ENCODE measurements around the gene MAGI2. TPM values are rescaled to one million over a fixed set of nuclear protein-coding genes. Genes with fewer than 3 reads are reported as not detected.

Gene MAGI2
- polyA plus RNA-seq, 3 donors: 0.03 to 0.11 TPM; not detected in 1

GRCh38 chr7:78690174-78690573, 763.3 kb downstream of the MAGI2 start:
- peaks cover 1 to 7% (median 4%) of the 10 kb centered on the region in 3 donors for H3K27me3 Mint-ChIP-seq (ENCODE audit: low read depth in 3 of 3)

GRCh38 chr7:78688376-78688775, 765.1 kb downstream of the MAGI2 start:
- Histone ChIP-seq H3K4me3 (replicated peaks in 1 of 3; ENCODE audit: low read depth in 2 of 3, low read length in 3 of 3) (no peak overlapping the region), H3K27me3 (ENCODE audit: control insufficient read depth in 2 of 2, insufficient read depth in 2 of 2, low read length in 2 of 2) (no peaks in the 10 kb centered on the region), H3K36me3 (replicated peaks in 1 of 2; ENCODE audit: control insufficient read depth in 1 of 2, insufficient read depth in 2 of 2, low read length in 2 of 2) (no peaks in the 10 kb centered on the region), H3K27ac (ENCODE audit: low read depth in 1 of 2, low read length in 2 of 2) (no peak overlapping the region), H3K4me2 (replicated peaks; ENCODE audit: extremely low read depth, low read length, poor library complexity, severe bottlenecking) (no peak overlapping the region), H3K79me2 (ENCODE audit: insufficient read depth, low read length) (no peaks in the 10 kb centered on the region), H3K9me3 (replicated peaks in 1 of 2; ENCODE audit: control insufficient read depth in 1 of 2, insufficient read depth in 1 of 2, low read length in 2 of 2) (no peaks in the 10 kb centered on the region), H4K20me1 (ENCODE audit: insufficient read depth, low read length) (no peaks in the 10 kb centered on the region), H3K4me1 (ENCODE audit: control insufficient read depth in 1 of 2, insufficient read depth in 2 of 2, low read length in 2 of 2) (no peaks in the 10 kb centered on the region), H3K9ac (ENCODE audit: insufficient read depth, low read length, poor library complexity, severe bottlenecking) (no peak overlapping the region), H2AFZ (ENCODE audit: insufficient read depth, low read depth, low read length, poor library complexity, severe bottlenecking) (no peak overlapping the region)
- DNase-seq: no peak
- Mint-ChIP-seq H3K4me3 (no peak overlapping the region), H3K27me3 (ENCODE audit: low read depth in 3 of 3) (peaks cover 2 to 7% (median 4%) of the 10 kb centered on the region in 3 donors), H3K4me1 (no peaks in the 10 kb centered on the region), H3K9me3 (peaks cover 0 to 3% (median 1%) of the 10 kb centered on the region in 7 donors), H3K36me3 (no peaks in the 10 kb centered on the region), H3K27ac (no peak overlapping the region)
- TF ChIP-seq, protein P1, sequence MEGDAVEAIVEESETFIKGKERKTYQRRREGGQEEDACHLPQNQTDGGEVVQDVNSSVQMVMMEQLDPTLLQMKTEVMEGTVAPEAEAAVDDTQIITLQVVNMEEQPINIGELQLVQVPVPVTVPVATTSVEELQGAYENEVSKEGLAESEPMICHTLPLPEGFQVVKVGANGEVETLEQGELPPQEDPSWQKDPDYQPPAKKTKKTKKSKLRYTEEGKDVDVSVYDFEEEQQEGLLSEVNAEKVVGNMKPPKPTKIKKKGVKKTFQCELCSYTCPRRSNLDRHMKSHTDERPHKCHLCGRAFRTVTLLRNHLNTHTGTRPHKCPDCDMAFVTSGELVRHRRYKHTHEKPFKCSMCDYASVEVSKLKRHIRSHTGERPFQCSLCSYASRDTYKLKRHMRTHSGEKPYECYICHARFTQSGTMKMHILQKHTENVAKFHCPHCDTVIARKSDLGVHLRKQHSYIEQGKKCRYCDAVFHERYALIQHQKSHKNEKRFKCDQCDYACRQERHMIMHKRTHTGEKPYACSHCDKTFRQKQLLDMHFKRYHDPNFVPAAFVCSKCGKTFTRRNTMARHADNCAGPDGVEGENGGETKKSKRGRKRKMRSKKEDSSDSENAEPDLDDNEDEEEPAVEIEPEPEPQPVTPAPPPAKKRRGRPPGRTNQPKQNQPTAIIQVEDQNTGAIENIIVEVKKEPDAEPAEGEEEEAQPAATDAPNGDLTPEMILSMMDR (IDR thresholded peaks at IDR 0.05): no peak
- intact Hi-C loops (cut with micrococcal nuclease): no loop called here
- WGBS (ENCODE audit: insufficient coverage): no CpG with 5 or more reads among the region's 2 CpGs

More at GRCh38 chr7:78690174-78690573, 763.3 kb downstream of the MAGI2 start:
- no peak overlapping the region for H3K27ac ChIP-seq (ENCODE audit: low read depth in 1 of 2, low read length in 2 of 2)
- H3K27me3 ChIP-seq (ENCODE audit: control insufficient read depth in 2 of 2, insufficient read depth in 2 of 2, low read length in 2 of 2): no peaks in the 10 kb centered on the region
- no peak overlapping the region for H3K4me3 Mint-ChIP-seq
- no peak for DNase-seq
- TF ChIP-seq, protein P1 (IDR thresholded peaks at IDR 0.05): no peak
- H4K20me1 ChIP-seq (ENCODE audit: insufficient read depth, low read length): no peaks in the 10 kb centered on the region
- no peak overlapping the region for H3K9ac ChIP-seq (ENCODE audit: insufficient read depth, low read length, poor library complexity, severe bottlenecking)
- no peaks in the 10 kb centered on the region for H3K4me1 ChIP-seq (ENCODE audit: control insufficient read depth in 1 of 2, insufficient read depth in 2 of 2, low read length in 2 of 2)
- H2AFZ ChIP-seq (ENCODE audit: insufficient read depth, low read depth, low read length, poor library complexity, severe bottlenecking): no peak overlapping the region
- H3K27ac Mint-ChIP-seq: no peak overlapping the region
- H3K4me1 Mint-ChIP-seq: no peaks in the 10 kb centered on the region
- peaks cover 0 to 3% (median 1%) of the 10 kb centered on the region in 7 donors for H3K9me3 Mint-ChIP-seq
- WGBS (ENCODE audit: insufficient coverage): 100% methylated on average over 2 of the region's 4 CpGs
- no peaks in the 10 kb centered on the region for H3K36me3 ChIP-seq (replicated peaks in 1 of 2; ENCODE audit: control insufficient read depth in 1 of 2, insufficient read depth in 2 of 2, low read length in 2 of 2)
- no peaks in the 10 kb centered on the region for H3K9me3 ChIP-seq (replicated peaks in 1 of 2; ENCODE audit: control insufficient read depth in 1 of 2, insufficient read depth in 1 of 2, low read length in 2 of 2)
- H3K4me3 ChIP-seq (replicated peaks in 1 of 3; ENCODE audit: low read depth in 2 of 3, low read length in 3 of 3): no peak overlapping the region
- no peaks in the 10 kb centered on the region for H3K79me2 ChIP-seq (ENCODE audit: insufficient read depth, low read length)
- H3K4me2 ChIP-seq (replicated peaks; ENCODE audit: extremely low read depth, low read length, poor library complexity, severe bottlenecking): no peak overlapping the region
- no peaks in the 10 kb centered on the region for H3K36me3 Mint-ChIP-seq
- intact Hi-C loops (cut with micrococcal nuclease): no loop called here

Measured in CD14-positive monocyte (primary cell).